PC-9 (cell line): Measurements from ENCODE around the gene PGM2. TPM values are rescaled to one million over a fixed set of nuclear protein-coding genes. Genes with fewer than 3 reads are reported as not detected.

Experiments used
- BruUV-seq: library from RNA; stranded (reverse); fragments of 400-500 nt; replicated peaks from 2 replicates; lab custom pipeline; 2021; lab: Mats Ljungman, UMichigan
- CTCF ChIA-PET: fragments of 300-600 bp; sonication (Branson Sonifier 250); formaldehyde crosslinking; loops from one replicate; lab custom pipeline; 2022; ENCODE audit warnings: antibody characterized with exemption; lab: Charles Lee
- POLR2A ChIA-PET: fragments of 300-600 bp; sonication (Branson Sonifier 250); formaldehyde crosslinking; loops from one replicate; lab custom pipeline; 2022; ENCODE audit warnings: antibody characterized with exemption; ENCODE audit not compliant: unreplicated experiment; lab: Charles Lee
- DNase-seq, 2 experiments: peaks; one replicate each; pipeline versions ENCODE4 v3.0.0 to v3.0.0-alpha.2; 2015 to 2022; ENCODE audit warnings: mixed read lengths in 1 of 2
- H2AFZ ChIP-seq: fragments of 200-600 bp; sonication (generic); 2 replicates; pipeline ENCODE4 v1.8.1; 2017; ENCODE audit warnings: antibody characterized with exemption
- H3F3A ChIP-seq: fragments of 200-600 bp; sonication (generic); 2 replicates; pipeline ENCODE4 v1.8.1; 2017; ENCODE audit warnings: antibody characterized with exemption, mild to moderate bottlenecking, low read depth; ENCODE audit not compliant: insufficient read depth
- H3K27ac ChIP-seq: fragments of 200-600 bp; sonication (generic); 2 replicates; pipeline ENCODE4 v1.6.1; 2016; ENCODE audit warnings: mixed run types
- H3K27me3 ChIP-seq: fragments of 200-600 bp; sonication (generic); 2 replicates; pipeline ENCODE4 v1.6.1; 2016; ENCODE audit warnings: low read depth, mixed run types; ENCODE audit not compliant: insufficient read depth
- H3K36me3 ChIP-seq: fragments of 200-600 bp; sonication (generic); 2 replicates; pipeline ENCODE4 v1.6.1; 2016; ENCODE audit warnings: low read depth, mixed run types
- H3K4me1 ChIP-seq: fragments of 200-600 bp; sonication (generic); replicated peaks from 2 replicates; pipeline ENCODE4 v1.6.1; 2016; ENCODE audit warnings: mixed run types; ENCODE audit not compliant: insufficient read depth
- H3K4me2 ChIP-seq: fragments of 200-600 bp; sonication (generic); 2 replicates; pipeline ENCODE4 v1.6.1; 2017; ENCODE audit warnings: mixed run types
- H3K4me3 ChIP-seq: fragments of 200-600 bp; sonication (generic); 2 replicates; pipeline ENCODE4 v1.6.1; 2016; ENCODE audit warnings: mixed run types
- H3K79me2 ChIP-seq: fragments of 200-600 bp; sonication (generic); 2 replicates; pipeline ENCODE4 v1.6.1; 2017; ENCODE audit warnings: low read depth, mixed run types
- H3K9me2 ChIP-seq: fragments of 200-600 bp; sonication (generic); 2 replicates; pipeline ENCODE4 v1.8.1; 2017; ENCODE audit warnings: mild to moderate bottlenecking; ENCODE audit not compliant: insufficient read depth
- H3K9me3 ChIP-seq: fragments of 200-600 bp; sonication (generic); 2 replicates; pipeline ENCODE4 v1.8.1; 2016; ENCODE audit warnings: low read depth; ENCODE audit not compliant: insufficient read depth
- H4K20me1 ChIP-seq: fragments of 200-600 bp; sonication (generic); 2 replicates; pipeline ENCODE4 v1.8.1; 2017; ENCODE audit not compliant: insufficient read depth
- EZH2 ChIP-seq: fragments of 200-600 bp; sonication (generic); IDR thresholded peaks from 2 replicates; pipeline ENCODE4 v1.8.0; 2017; ENCODE audit warnings: antibody characterized with exemption, low read depth
- intact Hi-C: fragments of 100-400 bp; cut with micrococcal nuclease; formaldehyde crosslinking; loops from one replicate; pipeline ENCODE4 v1.10.0; 2022; ENCODE audit not compliant: unreplicated experiment
- total RNA-seq: library from RNA; stranded (reverse); gene quantifications from 2 replicates; pipeline ENCODE4 v1.2.3, GENCODE V29; 2021
- TF ChIP-seq, protein P1 (sequence below): fragments of 200-600 bp; sonication (generic); conservative IDR thresholded peaks from 2 replicates; pipeline ENCODE4 v1.6.1; 2017; ENCODE audit warnings: mixed run types, antibody characterized with exemption, mild to moderate bottlenecking, moderate library complexity

Gene PGM2
- total RNA-seq, 1 experiment from 2014 or later = 32.5 TPM

DNA sequence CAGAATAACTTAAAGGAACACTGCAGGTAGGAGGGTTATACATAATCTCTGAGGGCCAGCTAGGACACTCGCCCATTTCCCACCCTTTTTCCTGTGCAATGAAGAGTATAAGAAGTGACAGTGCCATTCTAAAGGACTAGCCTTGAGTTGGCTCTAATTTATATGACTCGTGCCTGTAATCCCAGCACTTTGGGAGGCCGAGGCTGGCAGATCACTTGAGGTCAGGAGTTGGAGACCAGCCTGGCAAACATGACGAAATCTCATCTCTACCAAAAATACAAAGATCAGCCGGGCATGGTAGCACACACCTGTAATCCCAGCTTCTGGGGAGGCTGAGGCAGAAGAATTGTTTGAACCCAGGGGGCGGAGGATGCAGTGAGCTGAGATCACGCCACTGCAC is 68.8 kb downstream of the PGM2 start:
- no peak overlapping the region for H3K4me2 ChIP-seq
- H3K4me1 ChIP-seq = no peaks in the 10 kb centered on the region; the same call in 1 of the 2 replicates
- H3K36me3 ChIP-seq = 0 out of 2 replicates have a peak, but pooled peaks cover 3% of the 10 kb centered on the region
- ChIA-PET CTCF (no interaction called here), POLR2A (no interaction called here)
- H3K9me2 ChIP-seq = no peaks in the 10 kb centered on the region
- no peaks in the 10 kb centered on the region for H3K9me3 ChIP-seq
- BruUV-seq = no TSS peak
- H3F3A ChIP-seq = no peaks in the 10 kb centered on the region
- no peaks in the 10 kb centered on the region for H4K20me1 ChIP-seq
- no peak overlapping the region for H2AFZ ChIP-seq
- DNase-seq = no peak
- intact Hi-C loops = no loop called here
- H3K27ac ChIP-seq = no peak overlapping the region
- no peaks in the 10 kb centered on the region; the same call in 1 of the 2 replicates for H3K79me2 ChIP-seq
- no peaks in the 10 kb centered on the region for H3K27me3 ChIP-seq
- TF ChIP-seq, protein P1, sequence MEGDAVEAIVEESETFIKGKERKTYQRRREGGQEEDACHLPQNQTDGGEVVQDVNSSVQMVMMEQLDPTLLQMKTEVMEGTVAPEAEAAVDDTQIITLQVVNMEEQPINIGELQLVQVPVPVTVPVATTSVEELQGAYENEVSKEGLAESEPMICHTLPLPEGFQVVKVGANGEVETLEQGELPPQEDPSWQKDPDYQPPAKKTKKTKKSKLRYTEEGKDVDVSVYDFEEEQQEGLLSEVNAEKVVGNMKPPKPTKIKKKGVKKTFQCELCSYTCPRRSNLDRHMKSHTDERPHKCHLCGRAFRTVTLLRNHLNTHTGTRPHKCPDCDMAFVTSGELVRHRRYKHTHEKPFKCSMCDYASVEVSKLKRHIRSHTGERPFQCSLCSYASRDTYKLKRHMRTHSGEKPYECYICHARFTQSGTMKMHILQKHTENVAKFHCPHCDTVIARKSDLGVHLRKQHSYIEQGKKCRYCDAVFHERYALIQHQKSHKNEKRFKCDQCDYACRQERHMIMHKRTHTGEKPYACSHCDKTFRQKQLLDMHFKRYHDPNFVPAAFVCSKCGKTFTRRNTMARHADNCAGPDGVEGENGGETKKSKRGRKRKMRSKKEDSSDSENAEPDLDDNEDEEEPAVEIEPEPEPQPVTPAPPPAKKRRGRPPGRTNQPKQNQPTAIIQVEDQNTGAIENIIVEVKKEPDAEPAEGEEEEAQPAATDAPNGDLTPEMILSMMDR = no peak
- TF ChIP-seq EZH2 = no peak
- H3K4me3 ChIP-seq = no peak overlapping the region

DNA sequence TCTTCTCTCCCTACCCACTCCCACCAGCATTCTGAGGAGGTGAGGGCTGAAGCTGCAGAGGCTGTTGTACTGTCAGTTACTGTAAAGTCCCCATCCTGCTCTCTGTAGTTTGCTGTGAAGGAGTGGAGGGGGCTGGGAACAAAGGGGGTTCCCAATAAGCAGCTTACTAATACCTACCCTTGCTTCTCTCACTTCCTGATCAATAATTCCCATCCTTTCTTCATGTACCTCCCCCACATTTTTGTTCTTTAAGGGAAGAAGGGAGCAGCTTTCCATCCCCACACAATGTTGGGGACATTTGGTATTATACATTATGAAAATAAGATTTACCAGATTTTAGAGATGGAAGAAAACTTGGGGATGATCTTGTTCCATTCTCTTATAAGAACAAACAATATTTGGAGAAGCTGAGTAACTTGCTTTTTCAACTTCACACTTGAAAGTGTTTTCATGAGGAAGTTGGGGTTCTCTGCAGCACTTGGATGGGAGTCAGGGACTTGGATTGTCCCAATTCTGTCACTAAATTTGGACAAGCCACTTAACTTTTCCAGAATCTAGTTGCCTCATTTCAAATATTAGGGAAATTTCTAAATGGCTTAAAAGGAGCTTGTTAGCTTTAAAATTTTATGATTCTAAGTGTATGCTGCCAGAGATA is 69.8 kb downstream of the PGM2 start:
- Histone ChIP-seq H3K4me1 (no peaks in the 10 kb centered on the region), H3K79me2 (no peaks in the 10 kb centered on the region; the same call in 1 of the 2 replicates), H3K4me2 (no peak overlapping the region), H3K9me3 (no peaks in the 10 kb centered on the region), H3K27me3 (no peaks in the 10 kb centered on the region), H3K9me2 (no peaks in the 10 kb centered on the region), H3K27ac (no peak overlapping the region), H4K20me1 (no peaks in the 10 kb centered on the region), H3F3A (no peaks in the 10 kb centered on the region), H3K4me3 (no peak overlapping the region), H3K36me3 (0 out of 2 replicates have a peak, but pooled peaks cover 3% of the 10 kb centered on the region), H2AFZ (no peak overlapping the region)
- ChIA-PET CTCF (no interaction called here), POLR2A (no interaction called here)
- intact Hi-C loops = no loop called here
- BruUV-seq = no TSS peak
- DNase-seq = no peak
- no peak for TF ChIP-seq EZH2
- TF ChIP-seq, protein P1 = no peak

DNA sequence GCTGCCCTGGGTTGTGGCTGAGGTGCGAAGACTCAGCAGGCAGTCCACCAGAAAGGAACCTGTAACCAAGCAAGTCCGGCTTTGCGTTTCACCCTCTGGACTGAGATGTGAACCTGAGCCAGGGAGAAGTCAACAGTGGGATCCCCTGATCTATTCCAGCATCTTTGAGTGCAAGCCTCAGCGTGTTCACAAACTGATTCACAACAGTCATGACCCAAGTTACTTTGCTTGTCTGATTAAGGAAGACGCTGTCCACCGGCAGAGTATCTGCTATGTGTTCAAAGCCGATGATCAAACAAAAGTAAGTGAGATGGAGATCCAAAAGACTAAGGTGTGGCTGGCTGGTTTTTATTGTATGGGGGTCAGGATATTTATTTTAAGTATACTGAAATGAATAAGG is 75.7 kb downstream of the PGM2 start:
- no peak for TF ChIP-seq EZH2
- TF ChIP-seq, protein P1 = no peak
- CTCF ChIA-PET = no interaction called here
- intact Hi-C loops = no loop called here

More for the DNA sequence above, 75.7 kb downstream of the PGM2 start:
- no peaks in the 10 kb centered on the region for H3F3A ChIP-seq
- H4K20me1 ChIP-seq = no peaks in the 10 kb centered on the region
- no peaks in the 10 kb centered on the region for H3K79me2 ChIP-seq
- no peak for DNase-seq
- H3K4me2 ChIP-seq = no peak overlapping the region
- no peak overlapping the region for H3K27ac ChIP-seq
- POLR2A ChIA-PET = no interaction called here
- H2AFZ ChIP-seq = no peak overlapping the region
- H3K9me2 ChIP-seq = no peaks in the 10 kb centered on the region
- BruUV-seq = no TSS peak
- H3K36me3 ChIP-seq = no peaks in the 10 kb centered on the region
- no peak overlapping the region for H3K4me3 ChIP-seq
- H3K4me1 ChIP-seq = no peaks in the 10 kb centered on the region
- H3K27me3 ChIP-seq = no peaks in the 10 kb centered on the region
- H3K9me3 ChIP-seq = no peaks in the 10 kb centered on the region
